HG03442 (cell line): ENCODE results near the gene DYDC2.

ENCODE experiments used
- ATAC-seq: cut with Tn5 transposase; IDR thresholded peaks from one replicate; pipeline ENCODE4 v1.9.1; 2021; ENCODE audit warnings: mild to moderate bottlenecking, moderate library complexity; ENCODE audit not compliant: unreplicated experiment

DYDC2 gene

GRCh38 chr10:80365510-80365909, 8.9 kb downstream of the DYDC2 start:
- ATAC-seq = no peak

GRCh38 chr10:80371467-80371866, 14.9 kb downstream of the DYDC2 start:
- ATAC-seq = no peak

- no peak for ATAC-seq
Observed at GRCh38 chr10:80372675-80373074, 16.1 kb downstream of the DYDC2 start.

- no peak for ATAC-seq
Observed at GRCh38 chr10:80373502-80373901, 16.9 kb downstream of the DYDC2 start.

- no peak for ATAC-seq
Observed at GRCh38 chr10:80379701-80380100, 23.1 kb downstream of the DYDC2 start.

GRCh38 chr10:80380185-80380584, 23.6 kb downstream of the DYDC2 start:
- no peak for ATAC-seq

GRCh38 chr10:80382989-80383388, 26.4 kb downstream of the DYDC2 start:
- ATAC-seq = peak; percentile 69

GRCh38 chr10:80390740-80391139, 34.2 kb downstream of the DYDC2 start:
- ATAC-seq = no peak

- ATAC-seq = no peak
Observed at GRCh38 chr10:80392250-80392649, 35.7 kb downstream of the DYDC2 start.

- ATAC-seq = no peak
Observed at GRCh38 chr10:80394358-80394916, 37.9 kb downstream of the DYDC2 start.

GRCh38 chr10:80397014-80397413, 40.4 kb downstream of the DYDC2 start:
- ATAC-seq = no peak

GRCh38 chr10:80400136-80400804, 43.7 kb downstream of the DYDC2 start:
- no peak for ATAC-seq

- no peak for ATAC-seq
Observed at GRCh38 chr10:80405035-80405434, 48.5 kb downstream of the DYDC2 start.

GRCh38 chr10:80405626-80406025, 49.0 kb downstream of the DYDC2 start:
- ATAC-seq = no peak

- ATAC-seq = no peak
Observed at GRCh38 chr10:80406204-80406603, 49.6 kb downstream of the DYDC2 start.

GRCh38 chr10:80407812-80408241, 51.2 kb downstream of the DYDC2 start:
- ATAC-seq = peak; percentile 23

- peak; percentile 92 for ATAC-seq
Observed at GRCh38 chr10:80408242-80409101, 51.9 kb downstream of the DYDC2 start, which contains the start of gene PRXL2A. Gene PRXL2A, plus strand, starts transcription at chr10:80408551. Its CDS starts 11,917 bp downstream, at chr10:80420468.

GRCh38 chr10:80409121-80409520, 52.5 kb downstream of the DYDC2 start:
- no peak for ATAC-seq

- no peak for ATAC-seq
Observed at GRCh38 chr10:80410122-80410521, 53.5 kb downstream of the DYDC2 start.

GRCh38 chr10:80410578-80411145, 54.1 kb downstream of the DYDC2 start:
- ATAC-seq = no peak

- no peak for ATAC-seq
Observed at GRCh38 chr10:80411267-80411668, 54.7 kb downstream of the DYDC2 start.
